ENCODE measurements around the gene GJB1. TPM values are rescaled to one million over a fixed set of nuclear protein-coding genes. Genes with fewer than 3 reads are reported as not detected.

The GJB1 gene
- total RNA-seq, 4 donors from 2014 or later: 0.19 to 2.4 (median 1.5) TPM

GRCh38 chrX:71227370-71228062 lies 4.5 kb downstream of the GJB1 start:
- no peak for TF ChIP-seq POLR2A (IDR thresholded peaks at IDR 0.05)
- no peak for TF ChIP-seq CTCF (IDR thresholded peaks at IDR 0.05)
- WGBS, 2 donors: 82 to 87% methylated on average over 5 of the region's 5 CpGs

GRCh38 chrX:71228063-71228642 lies 5.1 kb downstream of the GJB1 start:
- no peak for DNase-seq (ENCODE audit: low spot score in 2 of 2)
- 90 to 91% methylated on average over 1 of the region's 1 CpG for WGBS, 2 donors
- TF ChIP-seq CTCF (IDR thresholded peaks at IDR 0.05): no peak
- no peak for TF ChIP-seq POLR2A (IDR thresholded peaks at IDR 0.05)
- intact Hi-C loops (cut with DNase I; ENCODE audit: low total_unique reads): no loop called here
- H3K4me3 ChIP-seq (ENCODE audit: low read depth, poor library complexity, severe bottlenecking): no peak overlapping the region

More at GRCh38 chrX:71227370-71228062, 4.5 kb downstream of the GJB1 start:
- intact Hi-C loops (cut with DNase I; ENCODE audit: low total_unique reads): no loop called here
- no peak for DNase-seq (ENCODE audit: low spot score in 2 of 2)
- H3K4me3 ChIP-seq (ENCODE audit: low read depth, poor library complexity, severe bottlenecking): no peak overlapping the region

GRCh38 chrX:71235482-71235881 lies 12.5 kb downstream of the GJB1 start:
- no peak overlapping the region for H3K4me3 ChIP-seq (ENCODE audit: low read depth, poor library complexity, severe bottlenecking)
- no peak for DNase-seq (ENCODE audit: low spot score in 2 of 2)
- 78 to 84% methylated on average over 3 of the region's 3 CpGs for WGBS, 2 donors
- no peak for TF ChIP-seq POLR2A (IDR thresholded peaks at IDR 0.05)
- no peak for TF ChIP-seq CTCF (IDR thresholded peaks at IDR 0.05)
- intact Hi-C loops (cut with DNase I; ENCODE audit: low total_unique reads): no loop called here

GRCh38 chrX:71236836-71237235 lies 13.8 kb downstream of the GJB1 start:
- TF ChIP-seq CTCF (IDR thresholded peaks at IDR 0.05) (no peak), POLR2A (IDR thresholded peaks at IDR 0.05) (no peak)
- intact Hi-C loops (cut with DNase I; ENCODE audit: low total_unique reads): no loop called here

GRCh38 chrX:71239781-71240180 lies 16.8 kb downstream of the GJB1 start:
- DNase-seq (ENCODE audit: low spot score in 2 of 2): no peak
- no peak for TF ChIP-seq POLR2A (IDR thresholded peaks at IDR 0.05)
- no peak for TF ChIP-seq CTCF (IDR thresholded peaks at IDR 0.05)
- 87% methylated on average over 3 of the region's 3 CpGs for WGBS, 2 donors
- intact Hi-C loops (cut with DNase I; ENCODE audit: low total_unique reads): no loop called here
- no peak overlapping the region for H3K4me3 ChIP-seq (ENCODE audit: low read depth, poor library complexity, severe bottlenecking)

More at GRCh38 chrX:71236836-71237235, 13.8 kb downstream of the GJB1 start:
- no peak overlapping the region for H3K4me3 ChIP-seq (ENCODE audit: low read depth, poor library complexity, severe bottlenecking)
- WGBS, 2 donors: 67 to 100% methylated on average over 1 of the region's 1 CpG
- DNase-seq (ENCODE audit: low spot score in 2 of 2): no peak

All from lower leg skin (tissue), 4 donors.